ENCODE measurements around the gene C7orf57.
A peak's percentile ranks its signal among the peaks of the same experiment; 100 is the strongest.

Gene C7orf57

GRCh38 chr7:48101968-48102367, 66.6 kb downstream of the C7orf57 start:
- DNase-seq (peak; percentile 40), ATAC-seq (peak; percentile 34)
- peaks cover 56% of the 10 kb centered on the region for H3K36me3 Mint-ChIP-seq (ENCODE audit: low read depth)
- no peak overlapping the region for H3K27ac Mint-ChIP-seq
- peaks cover 28% of the 10 kb centered on the region for H3K4me1 Mint-ChIP-seq
- H3K4me3 Mint-ChIP-seq, result no peak overlapping the region
- no peaks in the 10 kb centered on the region for H3K27me3 Mint-ChIP-seq
- H3K9me3 Mint-ChIP-seq, result no peaks in the 10 kb centered on the region

DNA sequence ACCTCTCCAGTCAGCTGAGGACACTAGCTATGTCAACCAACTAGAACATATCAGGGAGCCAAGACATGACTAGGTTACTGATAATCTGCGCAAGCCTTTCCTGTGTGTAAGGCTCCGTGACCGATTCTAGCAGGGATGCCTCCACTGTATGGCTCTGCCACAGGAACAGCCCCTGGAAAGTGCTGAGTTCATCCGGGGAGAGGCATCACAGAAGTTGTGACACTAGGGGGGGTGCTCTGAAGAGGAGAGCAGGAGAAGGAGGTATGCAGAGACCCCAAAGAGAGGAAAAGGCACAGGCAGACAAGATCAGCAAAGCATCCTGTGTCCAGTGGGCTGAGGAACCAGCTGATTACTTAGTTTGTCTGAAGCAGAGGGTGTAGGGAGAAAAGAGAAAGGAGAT, 67.2 kb downstream of the C7orf57 start:
- ATAC-seq (no peak), DNase-seq (no peak)
- Mint-ChIP-seq H3K4me1 (peaks cover 24% of the 10 kb centered on the region), H3K36me3 (ENCODE audit: low read depth) (peaks cover 53% of the 10 kb centered on the region), H3K27me3 (no peaks in the 10 kb centered on the region), H3K27ac (peak overlapping the region; percentile 51), H3K9me3 (no peaks in the 10 kb centered on the region), H3K4me3 (no peak overlapping the region)

GRCh38 chr7:48105045-48105444, 69.7 kb downstream of the C7orf57 start:
- Mint-ChIP-seq H3K4me3 (no peak overlapping the region), H3K27me3 (no peaks in the 10 kb centered on the region), H3K27ac (no peak overlapping the region), H3K9me3 (no peaks in the 10 kb centered on the region), H3K4me1 (peaks cover 4% of the 10 kb centered on the region), H3K36me3 (ENCODE audit: low read depth) (peaks cover 43% of the 10 kb centered on the region)
- no peak for DNase-seq
- ATAC-seq, result no peak

- DNase-seq (no peak), ATAC-seq (no peak)
- Mint-ChIP-seq H3K36me3 (ENCODE audit: low read depth) (peaks cover 41% of the 10 kb centered on the region), H3K9me3 (no peaks in the 10 kb centered on the region), H3K27ac (no peak overlapping the region), H3K27me3 (no peaks in the 10 kb centered on the region), H3K4me1 (peaks cover 8% of the 10 kb centered on the region), H3K4me3 (no peak overlapping the region)
Observed at GRCh38 chr7:48106906-48107659, 71.7 kb downstream of the C7orf57 start.

DNA sequence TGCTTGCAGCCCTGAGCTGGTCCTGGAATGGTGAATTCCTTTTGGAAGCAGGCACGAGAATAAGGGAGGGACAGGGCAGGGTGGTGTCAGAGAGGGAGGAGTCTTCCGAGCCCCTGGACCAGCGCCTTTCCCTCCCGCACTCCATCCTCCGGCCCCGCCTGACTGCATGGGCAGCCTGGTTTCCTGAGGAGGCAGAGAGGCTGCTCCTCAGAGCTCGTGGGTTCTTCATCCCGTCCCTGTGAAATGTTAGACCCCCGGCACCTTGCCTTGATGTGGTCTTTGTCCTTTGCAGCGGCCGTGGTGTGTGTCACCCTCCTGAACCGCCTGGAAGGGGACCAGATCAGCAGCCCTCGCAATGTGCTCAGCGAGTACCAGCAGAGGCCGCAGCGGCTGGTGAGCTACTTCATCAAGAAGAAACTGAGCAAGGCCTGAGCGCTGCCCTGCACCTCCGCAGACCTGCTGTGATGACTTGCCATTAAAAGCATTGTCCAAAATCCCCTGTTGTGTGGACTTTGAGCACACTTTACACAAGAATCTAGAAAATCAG, 72.7 kb downstream of the C7orf57 start:
- Mint-ChIP-seq H3K27me3 (no peaks in the 10 kb centered on the region), H3K4me3 (no peak overlapping the region), H3K9me3 (no peaks in the 10 kb centered on the region), H3K36me3 (ENCODE audit: low read depth) (peaks cover 38% of the 10 kb centered on the region), H3K4me1 (peaks cover 8% of the 10 kb centered on the region), H3K27ac (no peak overlapping the region)
- DNase-seq (no peak), ATAC-seq (no peak)

- Mint-ChIP-seq H3K27ac (peak overlapping the region; percentile 14), H3K4me3 (no peak overlapping the region), H3K4me1 (peaks cover 8% of the 10 kb centered on the region), H3K36me3 (ENCODE audit: low read depth) (peaks cover 28% of the 10 kb centered on the region), H3K27me3 (no peaks in the 10 kb centered on the region), H3K9me3 (no peaks in the 10 kb centered on the region)
- DNase-seq (no peak), ATAC-seq (no peak)
Observed at GRCh38 chr7:48108959-48109847, 73.9 kb downstream of the C7orf57 start.

DNA sequence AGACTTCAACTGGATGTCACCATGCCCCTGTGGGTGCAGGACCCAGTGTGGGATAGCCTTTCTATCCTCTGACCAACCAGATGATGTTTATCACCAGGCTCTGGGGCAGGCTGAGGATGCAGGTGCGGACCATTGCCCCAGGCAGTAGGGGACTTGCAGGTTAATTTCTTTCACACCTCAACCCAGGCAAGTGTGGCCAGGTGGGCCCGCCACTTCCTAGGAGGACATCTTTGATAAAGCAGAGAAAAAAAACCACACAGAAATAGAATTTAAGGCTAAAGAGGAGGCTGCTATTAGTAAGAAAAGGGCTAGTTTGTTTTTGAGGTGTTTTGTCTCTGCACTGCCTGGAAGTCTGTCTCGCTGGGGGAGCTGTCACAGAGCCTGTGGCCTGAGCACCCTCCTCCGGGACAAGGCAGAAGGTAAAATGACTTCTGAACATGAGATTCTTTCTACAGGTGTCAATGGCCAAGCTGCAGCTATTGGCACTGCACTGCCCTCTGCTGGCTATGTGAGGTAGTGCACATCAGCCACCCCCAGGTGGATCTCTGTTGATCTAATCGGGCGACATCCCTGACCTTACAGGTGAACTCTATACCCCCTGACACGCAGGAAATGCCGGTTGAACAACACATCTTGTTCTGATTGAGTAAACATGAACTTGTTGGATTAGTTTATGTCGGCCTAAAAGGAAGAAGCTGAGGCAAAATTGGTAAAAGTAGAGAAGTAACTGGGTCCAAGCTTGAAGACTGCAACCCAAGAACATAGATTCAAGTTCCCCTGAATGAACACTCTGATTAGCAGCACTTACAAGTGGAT, 74.7 kb downstream of the C7orf57 start:
- no peaks in the 10 kb centered on the region for H3K27me3 Mint-ChIP-seq
- H3K27ac Mint-ChIP-seq, result no peak overlapping the region
- H3K9me3 Mint-ChIP-seq, result no peaks in the 10 kb centered on the region
- H3K36me3 Mint-ChIP-seq (ENCODE audit: low read depth), result peaks cover 20% of the 10 kb centered on the region
- H3K4me3 Mint-ChIP-seq, result no peak overlapping the region
- DNase-seq (peak; percentile 89), ATAC-seq (peak; percentile 74)
- peaks cover 8% of the 10 kb centered on the region for H3K4me1 Mint-ChIP-seq

DNA sequence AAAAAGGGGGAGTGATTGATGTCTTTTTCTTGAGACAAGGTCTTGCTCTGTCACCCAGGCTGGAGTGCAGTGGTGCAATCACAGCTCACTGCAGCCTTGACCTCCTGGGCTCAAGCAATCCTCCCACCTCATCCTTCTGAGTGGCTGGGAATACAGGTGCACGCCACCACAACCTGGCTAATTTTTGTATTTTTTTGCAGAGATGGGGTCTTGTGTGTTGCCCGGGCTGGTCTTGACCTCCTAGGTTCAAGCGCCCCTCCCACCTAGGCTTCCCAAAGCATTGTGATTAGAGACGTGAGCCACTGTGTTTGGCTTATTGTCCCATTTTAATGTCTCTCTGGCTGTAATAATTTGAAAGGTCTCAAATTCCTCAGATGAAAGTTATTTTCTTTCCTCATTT, 75.5 kb downstream of the C7orf57 start:
- Mint-ChIP-seq H3K4me3 (no peak overlapping the region), H3K36me3 (ENCODE audit: low read depth) (peaks cover 16% of the 10 kb centered on the region), H3K27ac (no peak overlapping the region), H3K4me1 (peaks cover 8% of the 10 kb centered on the region), H3K27me3 (no peaks in the 10 kb centered on the region), H3K9me3 (no peaks in the 10 kb centered on the region)
- no peak for ATAC-seq
- no peak for DNase-seq

Data from activated naive CD8-positive, alpha-beta T cell treated with anti-CD3 and anti-CD28 coated beads, Interleukin-2, amount 50 U/mL, for 24 hours (primary cell).